Measurements from ENCODE around the gene FAF2.
"Not testable (repeated sequence)": the region's sequence is repeated elsewhere in the genome, so short reads cannot be mapped to it uniquely, and the experiment has no call there.

The FAF2 gene

DNA sequence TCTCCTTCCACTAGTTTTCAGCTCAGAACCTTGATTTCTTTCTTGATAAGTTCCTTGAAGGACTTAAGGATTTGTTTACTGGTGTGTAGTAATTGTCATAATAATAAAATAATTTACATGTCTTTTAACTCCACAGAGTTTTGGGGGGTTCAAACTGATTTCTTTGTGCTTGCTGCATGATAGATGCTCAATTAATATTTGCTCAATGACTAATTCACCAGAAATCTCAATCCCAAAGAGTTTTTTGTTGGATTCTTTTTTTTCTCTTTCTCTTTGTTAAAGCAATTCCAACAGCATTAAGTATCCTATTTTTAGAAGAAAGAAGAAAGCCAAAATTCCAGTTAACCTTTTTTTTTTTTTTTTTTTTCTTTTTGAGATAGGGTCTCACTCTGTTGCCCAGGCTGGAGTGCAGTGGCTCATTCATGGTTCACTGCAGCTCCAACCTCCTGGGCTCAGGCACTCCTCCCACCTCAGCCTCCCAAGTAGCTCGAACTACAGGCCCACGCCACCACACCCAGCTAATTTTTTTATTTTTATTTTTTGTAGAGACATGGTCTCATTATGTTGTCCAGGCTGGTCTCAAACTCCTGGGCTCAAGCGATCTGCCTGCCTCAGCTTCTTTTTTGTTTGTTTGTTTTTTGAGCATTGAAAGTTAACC, 10.8 kb downstream of the FAF2 start:
- no peak for DNase-seq (ENCODE audit: low spot score)

DNA sequence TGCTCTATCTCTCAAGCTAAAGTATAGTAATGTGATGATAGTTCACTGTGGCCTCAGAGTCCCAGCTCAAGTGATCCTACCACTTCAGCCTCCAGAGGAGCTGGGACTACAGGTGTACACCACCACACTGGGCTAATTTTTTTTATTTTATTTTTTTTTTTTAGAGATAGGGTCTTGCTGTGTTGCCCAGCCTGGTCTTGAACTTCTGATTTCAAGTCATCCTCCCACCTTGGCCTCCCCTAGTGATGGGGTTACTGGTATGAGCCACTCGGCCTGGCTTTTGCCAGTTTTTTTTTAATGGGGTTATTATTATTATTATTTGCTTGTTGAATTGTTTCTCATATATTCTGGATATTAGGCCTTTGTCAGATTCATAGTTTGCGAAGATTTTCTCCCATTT, 13.2 kb downstream of the FAF2 start:
- DNase-seq (ENCODE audit: low spot score), result no peak

DNA sequence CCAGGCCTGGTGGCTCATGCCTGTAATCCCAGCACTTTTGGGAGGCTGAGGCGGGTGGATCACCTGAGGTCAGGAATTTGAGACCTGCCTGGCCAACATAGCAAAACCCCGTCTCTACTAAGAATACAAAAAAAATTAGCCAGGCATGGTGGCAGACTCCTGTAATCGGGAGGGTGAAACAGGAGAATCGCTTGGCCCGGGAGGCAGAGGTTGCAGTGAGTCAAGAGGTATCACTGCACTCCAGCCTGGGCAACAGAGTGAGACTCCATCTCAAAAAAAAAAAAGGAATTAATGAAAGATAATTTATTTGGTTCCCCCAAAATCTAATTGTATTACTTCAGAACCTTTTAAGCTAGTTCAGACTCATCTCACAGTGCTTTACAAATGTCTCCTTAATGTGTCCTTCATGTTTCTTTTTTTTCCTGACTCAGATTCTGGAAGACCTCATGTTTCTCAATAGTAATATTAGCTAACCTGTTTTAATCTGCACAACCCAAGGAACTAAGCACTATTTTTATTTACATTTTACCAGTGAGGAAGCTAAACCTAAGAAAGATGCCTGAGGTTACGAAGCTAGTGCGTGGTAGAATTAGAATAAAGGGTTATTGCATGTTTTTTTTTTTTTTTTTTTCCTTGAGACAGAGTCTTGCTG, 15.1 kb downstream of the FAF2 start:
- no peak for DNase-seq (ENCODE audit: low spot score)

DNA sequence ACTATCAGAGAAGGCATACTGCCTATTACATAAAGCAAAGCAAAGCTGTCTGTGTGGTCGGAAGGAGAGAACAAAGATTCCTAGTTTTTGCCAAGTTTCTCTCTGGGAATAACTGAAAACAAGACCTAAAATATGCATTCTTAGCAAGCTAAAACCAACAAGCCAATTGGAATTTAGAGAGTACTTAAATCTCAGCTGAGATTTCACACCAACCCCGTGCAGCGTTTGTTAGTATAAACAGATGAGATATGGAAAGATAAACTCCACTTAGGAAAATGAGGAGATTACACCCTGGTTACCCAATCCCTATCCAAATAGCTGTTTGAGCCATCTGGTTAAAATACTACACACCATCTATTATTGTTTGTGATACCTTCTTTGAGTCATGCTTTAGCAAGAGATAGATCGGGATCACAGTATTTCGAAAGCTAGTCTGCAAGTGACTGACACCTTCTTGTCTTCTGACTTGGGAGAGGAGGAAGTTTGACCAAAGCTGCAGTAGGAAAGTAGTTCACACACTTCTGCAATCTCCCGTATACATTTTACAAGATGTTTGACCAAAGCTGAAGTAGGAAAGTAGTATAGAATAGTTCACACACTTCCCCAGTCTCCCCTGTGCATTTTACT, 18.2 kb downstream of the FAF2 start:
- no peak for DNase-seq (ENCODE audit: low spot score)

DNA sequence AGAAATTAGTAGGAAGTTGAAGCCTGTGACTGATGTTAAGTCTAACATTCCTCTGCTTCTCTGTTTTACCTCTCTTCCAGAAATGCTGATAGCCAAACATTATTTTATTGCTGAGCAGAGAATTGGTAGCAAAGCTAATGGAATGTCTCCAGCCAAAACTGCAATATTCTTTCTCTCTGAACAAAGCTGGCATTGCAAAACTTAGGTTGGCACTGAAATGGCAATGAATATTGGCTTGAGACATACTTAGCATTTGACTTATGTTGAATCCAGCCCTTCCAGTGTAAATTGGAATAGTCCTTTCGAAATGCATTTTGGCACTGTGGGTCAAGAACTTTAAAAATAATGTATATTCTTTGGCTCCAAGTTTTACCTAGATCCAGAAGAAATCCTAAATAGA, 21.1 kb downstream of the FAF2 start:
- no peak for DNase-seq (ENCODE audit: low spot score)

- DNase-seq (ENCODE audit: low spot score), result no peak
Measured at GRCh38 chr5:176470539-176470938, 22.4 kb downstream of the FAF2 start.

DNA sequence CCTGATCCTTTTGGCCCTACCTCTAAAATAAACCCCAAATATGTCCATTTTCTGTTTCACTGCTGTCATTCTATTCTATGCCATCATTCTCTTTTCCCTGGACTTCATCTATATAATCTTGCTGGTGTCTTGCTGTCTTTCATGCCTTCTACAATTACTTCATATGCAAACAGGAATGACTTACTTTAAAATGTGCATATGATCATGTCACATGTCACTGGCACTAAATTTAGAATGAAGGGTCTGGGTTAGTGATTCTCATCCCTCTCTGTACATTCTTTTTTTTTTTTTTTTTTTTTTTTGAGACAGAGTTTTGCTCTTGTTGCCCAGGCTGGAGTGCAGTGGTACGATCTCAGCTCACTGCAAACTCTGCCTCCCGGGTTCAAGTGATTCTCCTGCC, 22.9 kb downstream of the FAF2 start:
- DNase-seq (ENCODE audit: low spot score), result no peak

DNA sequence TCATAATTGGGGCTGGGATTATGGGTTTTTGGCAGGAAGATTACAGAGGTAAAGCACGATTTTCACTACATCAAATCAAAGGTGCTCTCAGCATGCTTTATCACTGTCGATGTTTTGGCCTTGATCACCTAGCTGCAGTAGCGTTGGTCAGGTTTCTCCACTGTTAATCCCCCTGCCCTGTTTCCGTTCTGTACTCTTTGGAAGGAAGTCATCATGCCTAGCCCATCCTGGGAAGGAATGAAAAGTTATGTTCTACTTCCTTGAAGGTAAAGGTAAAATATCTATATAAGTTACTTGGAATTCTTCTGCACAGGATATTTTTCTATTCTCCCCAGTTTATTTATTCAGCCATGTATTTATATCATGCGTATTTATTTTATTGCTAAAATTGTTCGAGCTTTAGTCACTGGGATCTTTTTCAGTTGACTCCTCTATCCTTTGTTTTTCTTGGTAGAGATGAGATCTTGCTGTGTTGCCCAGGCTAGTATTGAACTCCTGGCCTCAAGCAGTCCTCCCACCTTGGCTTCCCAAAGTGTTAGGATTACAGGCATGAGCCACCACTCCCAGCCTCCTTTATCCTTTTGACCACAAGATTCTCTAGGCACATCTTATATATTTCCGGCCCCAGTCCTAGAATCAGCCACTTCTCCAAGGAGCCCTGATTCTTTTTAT, 25.3 kb downstream of the FAF2 start:
- DNase-seq (ENCODE audit: low spot score), result no peak

DNA sequence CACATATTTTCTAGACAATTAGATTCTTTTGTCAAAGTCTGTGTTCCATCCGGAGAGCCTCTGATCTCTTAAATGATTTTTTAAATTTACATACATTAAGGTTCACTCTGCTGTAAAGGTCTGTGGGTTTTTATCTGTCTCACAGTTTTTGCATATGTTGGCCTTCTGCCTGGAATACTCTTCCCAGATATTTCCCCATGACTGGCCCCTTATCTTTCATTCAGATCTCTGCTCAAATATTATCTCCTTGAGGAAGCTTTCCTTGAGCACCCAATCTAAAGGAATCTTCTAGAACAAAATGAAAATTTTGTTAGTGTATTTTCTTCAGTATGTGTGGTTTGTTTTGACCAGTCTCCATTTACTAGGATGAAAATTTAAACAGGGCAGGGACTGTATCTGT, 26.3 kb downstream of the FAF2 start:
- DNase-seq (ENCODE audit: low spot score), result no peak

GRCh38 chr5:176481711-176482110, 33.5 kb downstream of the FAF2 start:
- no peak for DNase-seq (ENCODE audit: low spot score)

- DNase-seq (ENCODE audit: low spot score), result no peak
Measured at GRCh38 chr5:176485176-176485575, 37.0 kb downstream of the FAF2 start.

DNA sequence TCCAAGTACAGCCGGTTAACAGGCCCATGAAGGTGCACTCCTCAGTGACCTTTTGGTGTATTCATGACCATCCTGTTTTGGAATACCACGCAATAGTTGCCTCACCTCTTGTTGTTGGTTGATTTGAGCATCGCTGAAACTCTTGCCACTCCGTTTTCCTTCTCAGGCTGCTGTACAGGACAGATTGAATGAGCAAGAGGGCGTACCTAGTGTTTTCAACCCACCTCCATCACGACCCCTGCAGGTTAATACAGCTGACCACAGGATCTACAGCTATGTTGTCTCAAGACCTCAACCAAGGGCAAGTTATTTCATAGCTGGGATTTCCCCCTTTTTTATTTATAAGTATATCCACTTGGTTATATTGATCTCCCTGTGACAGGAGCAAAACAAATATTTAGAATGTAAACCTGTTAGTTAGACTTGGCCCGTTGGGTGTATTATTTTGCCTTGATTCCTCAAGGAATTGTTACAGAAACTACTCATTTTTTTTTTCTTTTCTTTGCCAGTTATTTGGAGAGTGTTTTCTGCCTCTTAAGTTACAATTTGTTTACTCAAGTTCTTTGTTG, 38.1 kb downstream of the FAF2 start:
- no peak for DNase-seq (ENCODE audit: low spot score)

- not testable (repeated sequence) for DNase-seq (ENCODE audit: low spot score)
Measured at GRCh38 chr5:176487160-176487559, 39.0 kb downstream of the FAF2 start.

DNA sequence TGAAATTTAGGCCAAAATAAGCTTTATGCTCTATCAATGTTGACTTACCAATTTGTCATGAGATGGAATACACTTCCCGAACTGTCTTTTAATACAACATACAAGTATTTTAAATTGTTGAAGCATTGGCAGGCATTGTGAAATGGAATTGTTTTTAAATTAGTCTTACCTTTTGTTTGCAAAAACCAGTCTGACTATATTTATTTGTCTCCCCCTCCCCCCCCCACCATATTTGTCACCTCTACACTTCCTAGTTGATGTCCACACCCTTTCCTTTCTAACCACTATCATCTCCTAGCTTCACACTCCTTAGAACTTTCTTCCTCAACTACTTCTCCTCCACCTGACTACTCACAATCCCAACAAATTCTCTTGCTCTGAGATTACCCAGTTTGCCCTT, 40.9 kb downstream of the FAF2 start:
- no peak for DNase-seq (ENCODE audit: low spot score)

DNA sequence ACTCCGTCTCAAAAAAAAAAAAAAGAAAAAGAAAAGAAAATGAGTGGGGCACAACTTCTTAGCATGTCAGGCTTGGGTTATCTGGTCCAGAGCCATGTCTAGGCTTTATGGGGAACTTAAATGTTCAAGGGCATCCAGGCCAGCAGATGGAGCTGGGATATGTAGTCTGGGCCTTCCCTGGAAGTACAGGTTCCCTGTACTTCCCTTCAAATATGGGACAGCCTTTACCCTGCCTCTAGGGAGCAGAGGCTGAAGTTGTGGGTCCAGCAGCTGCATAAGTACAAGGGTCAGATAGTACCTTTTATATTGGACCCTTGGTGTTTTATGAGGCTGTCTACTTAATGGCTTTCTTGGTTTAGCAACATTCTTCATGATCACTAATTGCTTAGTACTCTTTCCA, 42.1 kb downstream of the FAF2 start:
- no peak for DNase-seq (ENCODE audit: low spot score)

DNA sequence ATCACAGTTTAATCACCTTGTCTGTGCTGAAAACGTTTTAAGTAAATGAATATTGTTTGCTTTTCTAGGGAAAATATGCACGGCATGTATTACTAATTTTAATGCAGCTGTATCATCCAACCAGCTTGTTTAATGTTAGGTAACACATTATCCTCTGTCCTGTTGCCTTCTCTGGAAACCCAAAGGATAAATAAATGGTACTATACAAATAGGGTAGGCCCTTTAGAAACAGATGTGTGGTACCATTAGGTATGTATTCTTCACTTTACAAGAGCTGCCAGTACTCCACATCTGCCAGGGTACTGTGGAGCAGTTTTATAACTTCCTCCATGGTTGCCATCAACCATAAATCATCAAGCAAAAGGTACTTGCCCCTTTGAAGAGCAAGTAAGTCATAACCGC, 42.9 kb downstream of the FAF2 start:
- no peak for DNase-seq (ENCODE audit: low spot score)

GRCh38 chr5:176491901-176492300, 43.7 kb downstream of the FAF2 start:
- no peak for DNase-seq (ENCODE audit: low spot score)

DNA sequence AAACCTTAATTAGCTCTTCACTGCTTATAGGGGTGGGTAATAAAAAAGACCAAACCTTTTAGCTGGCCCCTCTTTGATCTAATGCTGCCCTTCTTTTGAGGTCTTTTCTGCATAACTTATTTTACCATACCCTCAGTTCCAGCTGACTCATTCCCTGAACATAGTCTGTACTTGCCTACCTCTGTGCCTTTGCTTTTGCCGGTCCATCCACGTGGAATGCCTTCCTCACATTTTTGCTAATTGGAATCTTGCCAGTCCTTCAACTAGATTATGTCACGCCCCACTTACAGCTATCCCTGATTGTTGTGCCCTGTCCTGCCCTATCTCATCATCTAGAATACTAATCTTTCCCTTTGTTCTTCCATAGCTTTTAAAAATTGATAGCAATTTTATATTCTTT, 44.2 kb downstream of the FAF2 start:
- no peak for DNase-seq (ENCODE audit: low spot score)

GRCh38 chr5:176497852-176498251, 49.7 kb downstream of the FAF2 start:
- no peak for DNase-seq (ENCODE audit: low spot score)

DNA sequence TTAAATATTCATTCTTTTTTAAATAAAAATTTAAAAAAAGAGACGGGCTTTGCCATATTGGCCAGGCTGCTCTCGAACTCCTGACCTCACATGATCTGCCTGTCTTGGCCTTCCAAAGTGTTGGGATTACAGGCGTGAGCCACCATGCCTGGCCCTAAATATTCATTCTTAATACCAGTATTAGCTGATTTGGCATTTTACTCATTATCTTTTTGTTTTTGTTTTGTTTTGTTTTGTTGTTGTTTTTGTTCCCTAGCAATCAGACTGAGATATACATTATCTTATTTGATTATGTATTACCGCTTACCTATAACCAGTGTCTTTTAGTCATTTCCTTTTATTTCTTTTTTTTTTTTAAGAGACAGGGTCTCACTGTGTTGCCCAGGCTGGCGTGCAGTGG, 51.1 kb downstream of the FAF2 start:
- no peak for DNase-seq (ENCODE audit: low spot score)

DNA sequence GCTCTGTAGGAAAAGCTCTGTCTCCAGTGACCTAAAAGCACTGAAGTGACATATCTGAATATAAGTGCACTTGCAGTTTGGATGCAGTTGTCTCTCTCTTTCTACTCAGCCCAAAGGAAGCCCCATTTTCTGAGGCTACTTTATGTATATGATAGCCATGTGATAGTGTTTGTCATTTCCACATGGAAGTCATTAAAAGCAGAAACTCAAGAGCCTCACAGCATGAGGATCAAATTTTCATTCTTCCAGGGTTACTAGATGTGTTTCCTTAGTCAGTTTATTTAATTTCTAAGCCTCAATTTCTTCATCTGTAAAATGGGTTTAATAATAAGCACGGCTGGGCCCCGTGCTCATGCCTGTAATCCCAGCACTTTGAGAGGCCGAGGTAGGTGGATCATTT, 52.3 kb downstream of the FAF2 start:
- DNase-seq (ENCODE audit: low spot score), result no peak

DNA sequence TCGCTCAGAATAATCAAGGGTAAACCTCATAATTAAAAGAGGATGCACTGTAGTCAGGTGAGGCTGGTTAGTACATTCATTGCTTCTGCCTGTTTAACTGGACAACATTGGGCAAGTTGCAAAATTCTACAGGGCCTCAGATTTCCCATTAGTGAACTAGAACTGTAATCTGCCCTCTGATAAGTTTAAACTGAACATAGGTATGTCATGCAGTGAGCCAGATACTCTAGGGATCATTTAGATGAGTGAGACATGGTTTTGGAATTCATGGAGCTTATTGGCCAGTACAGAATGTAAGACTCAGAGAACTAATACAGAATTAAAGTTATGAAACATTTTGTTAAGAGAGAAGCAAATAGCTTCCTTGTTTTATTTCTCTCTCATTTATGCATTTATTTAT, 53.1 kb downstream of the FAF2 start:
- DNase-seq (ENCODE audit: low spot score), result no peak

GRCh38 chr5:176503496-176503895, 55.3 kb downstream of the FAF2 start:
- DNase-seq (ENCODE audit: low spot score), result no peak
